Ascending aorta (tissue), 2 donors: ENCODE results near the gene ARHGEF28. TPM values are rescaled to one million over a fixed set of nuclear protein-coding genes. Genes with fewer than 3 reads are reported as not detected.

Experiments
- DNase-seq, 2 donors: peaks; one replicate each; pipeline ENCODE4 v3.0.0-alpha.2; 2019; ENCODE audit warnings: low spot score in 2 of 2
- H3K27ac ChIP-seq, 2 donors: fragments of 200-600 bp; sonication (generic); one replicate each; pipeline ENCODE4 v1.5.1; 2016 to 2017; ENCODE audit warnings: mild to moderate bottlenecking in 1 of 2
- H3K27me3 ChIP-seq: fragments of 200-600 bp; sonication (generic); one replicate; pipeline ENCODE4 v1.5.1; 2017
- H3K36me3 ChIP-seq, 2 donors: fragments of 200-600 bp; sonication (generic); one replicate each; pipeline ENCODE4 v1.5.1; 2016
- H3K4me1 ChIP-seq, 2 donors: fragments of 200-600 bp; sonication (generic); one replicate each; pipeline ENCODE4 v1.5.1; 2016 to 2017; ENCODE audit warnings: mild to moderate bottlenecking in 1 of 2
- H3K4me3 ChIP-seq, 2 donors: fragments of 200-600 bp; sonication (generic); one replicate each; pipeline ENCODE4 v1.5.1; 2016 to 2017; ENCODE audit warnings: mild to moderate bottlenecking in 1 of 2
- H3K9me3 ChIP-seq, 2 donors: fragments of 200-600 bp; sonication (generic); one replicate each; pipeline ENCODE4 v1.5.1; 2016
- CTCF ChIP-seq, 3 experiments: fragments of 200-600 bp in 2 of 3; fragments of 450-650 bp in 1 of 3; sonication (generic) in 2 of 3; IDR thresholded peaks; one replicate each; pipeline ENCODE4 v1.5.1; 2016 to 2019; ENCODE audit warnings: antibody characterized with exemption in 3 of 3, mild to moderate bottlenecking in 1 of 3, moderate library complexity in 1 of 3
- intact Hi-C: fragments of 100-400 bp; cut with DNase I; formaldehyde crosslinking; loops from one replicate; pipeline ENCODE4 v1.15.1; 2023
- total RNA-seq: library from RNA; depleted of rRNA; stranded (reverse); fragments of >200 nt; gene quantifications from one replicate; pipeline ENCODE4 v1.1.0, GENCODE V29; 2016

The ARHGEF28 gene
- total RNA-seq, 1 donor from 2014 or later = 15.1 TPM

- no peaks in the 10 kb centered on the region for H3K27me3 ChIP-seq
- intact Hi-C loops = no loop called here
- peaks cover 0 to 10% of the 10 kb centered on the region in 2 donors for H3K4me1 ChIP-seq
- H3K9me3 ChIP-seq = peaks cover 0 to 7% of the 10 kb centered on the region in 2 donors
- no peak for DNase-seq
- no peak overlapping the region for H3K27ac ChIP-seq
- TF ChIP-seq CTCF (IDR thresholded peaks at IDR 0.05) = no peak
- no peaks in the 10 kb centered on the region for H3K36me3 ChIP-seq
- no peak overlapping the region for H3K4me3 ChIP-seq
Observed at GRCh38 chr5:73709536-73710129, 83.6 kb downstream of the ARHGEF28 start.

- Histone ChIP-seq H3K36me3 (no peaks in the 10 kb centered on the region), H3K4me1 (no peaks in the 10 kb centered on the region), H3K4me3 (no peak overlapping the region), H3K27me3 (no peaks in the 10 kb centered on the region), H3K27ac (no peak overlapping the region), H3K9me3 (no peaks in the 10 kb centered on the region)
- no peak for DNase-seq
- TF ChIP-seq CTCF (IDR thresholded peaks at IDR 0.05) = no peak
- intact Hi-C loops = no loop called here
Observed at GRCh38 chr5:73716284-73716808, 90.3 kb downstream of the ARHGEF28 start.

- intact Hi-C loops = no loop called here
Observed at GRCh38 chr5:73718762-73719161, 92.8 kb downstream of the ARHGEF28 start.

GRCh38 chr5:73719632-73720031, 93.6 kb downstream of the ARHGEF28 start:
- no peak for DNase-seq
- H3K4me3 ChIP-seq = no peak overlapping the region
- no peak overlapping the region for H3K27ac ChIP-seq
- no peaks in the 10 kb centered on the region for H3K36me3 ChIP-seq
- H3K27me3 ChIP-seq = no peaks in the 10 kb centered on the region
- intact Hi-C loops = no loop called here
- no peaks in the 10 kb centered on the region for H3K4me1 ChIP-seq
- TF ChIP-seq CTCF (IDR thresholded peaks at IDR 0.05) = no peak
- H3K9me3 ChIP-seq = no peaks in the 10 kb centered on the region

More at GRCh38 chr5:73718762-73719161, 92.8 kb downstream of the ARHGEF28 start:
- Histone ChIP-seq H3K27ac (no peak overlapping the region), H3K4me3 (no peak overlapping the region), H3K36me3 (no peaks in the 10 kb centered on the region), H3K4me1 (no peaks in the 10 kb centered on the region), H3K27me3 (no peaks in the 10 kb centered on the region), H3K9me3 (no peaks in the 10 kb centered on the region)
- no peak for TF ChIP-seq CTCF (IDR thresholded peaks at IDR 0.05)
- DNase-seq = no peak

- H3K4me3 ChIP-seq = no peak overlapping the region
- no peak for DNase-seq
- TF ChIP-seq CTCF (IDR thresholded peaks at IDR 0.05) = no peak
- intact Hi-C loops = no loop called here
- H3K27ac ChIP-seq = no peak overlapping the region
- peaks cover 0 to 11% of the 10 kb centered on the region in 2 donors for H3K4me1 ChIP-seq
- no peaks in the 10 kb centered on the region for H3K27me3 ChIP-seq
- no peaks in the 10 kb centered on the region for H3K36me3 ChIP-seq
- H3K9me3 ChIP-seq = no peaks in the 10 kb centered on the region
Observed at GRCh38 chr5:73722231-73722630, 96.2 kb downstream of the ARHGEF28 start.
